DND-41 (cell line): ENCODE measurements around the gene LIX1.

Experiments
- ATAC-seq: fragments of 200-7000 bp; cut with Tn5 transposase; 3 replicates; pipeline ENCODE4 v1.9.1; 2021; ENCODE audit warnings: low read depth; ENCODE audit not compliant: insufficient read depth
- DNase-seq: peaks from one replicate; pipeline ENCODE4 v3.0.0-alpha.2; 2020
- H2AFZ ChIP-seq: 2 replicates; pipeline ENCODE4 v1.6.0; 2012; ENCODE audit warnings: low read depth, low read length
- H3K27ac ChIP-seq: 2 replicates; pipeline ENCODE4 v1.5.1; 2012; ENCODE audit warnings: low read length, inconsistent platforms
- H3K27me3 ChIP-seq: fragments of 200-600 bp; sonication (generic); 2 replicates; pipeline ENCODE4 v1.6.0; 2012; ENCODE audit warnings: low read length, mild to moderate bottlenecking, inconsistent platforms; ENCODE audit not compliant: insufficient read depth, poor library complexity
- H3K36me3 ChIP-seq: 2 replicates; pipeline ENCODE4 v1.5.1; 2012; ENCODE audit warnings: low read length, inconsistent platforms; ENCODE audit not compliant: insufficient read depth
- H3K4me1 ChIP-seq: 2 replicates; pipeline ENCODE4 v1.5.1; 2012; ENCODE audit warnings: mild to moderate bottlenecking, low read length; ENCODE audit not compliant: insufficient read depth
- H3K4me2 ChIP-seq: 2 replicates; pipeline ENCODE4 v1.6.0; 2012; ENCODE audit warnings: mild to moderate bottlenecking, moderate library complexity, low read length, inconsistent platforms; ENCODE audit not compliant: insufficient read depth
- H3K4me3 ChIP-seq, 2 experiments: fragments of 200-600 bp in 1 of 2; shearing (Covaris generic) in 1 of 2; 2 replicates each; pipeline ENCODE4 v1.5.1; 2012 to 2016; ENCODE audit warnings: inconsistent platforms in 2 of 2, low read length in 2 of 2, mild to moderate bottlenecking in 2 of 2, low read depth in 1 of 2, moderate library complexity in 1 of 2
- H3K79me2 ChIP-seq: 2 replicates; pipeline ENCODE4 v1.6.0; 2012; ENCODE audit warnings: low read length, inconsistent platforms; ENCODE audit not compliant: insufficient read depth
- H3K9ac ChIP-seq: 2 replicates; pipeline ENCODE4 v1.6.0; 2012; ENCODE audit warnings: low read depth, mild to moderate bottlenecking, inconsistent platforms, low read length, moderate library complexity
- H3K9me3 ChIP-seq: 2 replicates; pipeline ENCODE4 v1.5.1; 2012; ENCODE audit warnings: low read length, moderate library complexity, mild to moderate bottlenecking, inconsistent platforms; ENCODE audit not compliant: insufficient read depth, severe bottlenecking
- H4K20me1 ChIP-seq: 2 replicates; pipeline ENCODE4 v1.6.0; 2012; ENCODE audit warnings: low read length; ENCODE audit not compliant: insufficient read depth
- EZH2 ChIP-seq: IDR thresholded peaks from 3 replicates; pipeline ENCODE4 v1.6.1; 2012; ENCODE audit warnings: borderline replicate concordance, low read depth, mild to moderate bottlenecking, moderate library complexity, low read length, inconsistent platforms; ENCODE audit not compliant: severe bottlenecking
- TF ChIP-seq, protein P1 (sequence below): IDR thresholded peaks from 2 replicates; pipeline ENCODE4 v1.5.1; 2012; ENCODE audit warnings: borderline replicate concordance, low read length, moderate library complexity, mild to moderate bottlenecking; ENCODE audit not compliant: poor library complexity, severe bottlenecking; ENCODE audit errors: extremely low read depth

Gene LIX1

DNA sequence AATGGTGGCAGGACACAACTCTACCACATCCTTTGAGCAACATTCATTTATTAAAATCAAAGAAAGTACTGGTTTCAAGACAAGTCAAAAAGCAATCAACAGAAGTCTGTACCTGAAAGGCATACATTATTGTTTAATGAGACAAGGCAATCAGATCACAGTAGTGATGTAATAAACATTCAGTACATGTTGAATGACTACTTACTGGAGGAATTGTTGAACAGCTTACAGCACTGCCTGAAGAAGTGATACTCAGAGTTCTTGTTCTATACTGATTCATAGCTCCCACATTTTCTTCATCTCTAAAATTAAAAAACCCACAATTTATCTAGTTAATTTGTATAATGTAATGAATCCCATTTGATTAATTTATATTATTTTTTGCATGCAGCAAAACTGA is 22.4 kb upstream of the LIX1 start:
- Histone ChIP-seq H4K20me1 (no peaks in the 10 kb centered on the region), H3K27ac (no peak overlapping the region), H3K9me3 (no peaks in the 10 kb centered on the region), H3K79me2 (peaks cover 4% of the 10 kb centered on the region; the same call in 1 of the 2 replicates), H3K4me2 (no peak overlapping the region), H2AFZ (no peak overlapping the region), H3K9ac (no peak overlapping the region), H3K36me3 (peaks cover 93% of the 10 kb centered on the region), H3K4me3 (no peak overlapping the region), H3K4me1 (no peaks in the 10 kb centered on the region), H3K27me3 (no peaks in the 10 kb centered on the region)
- TF ChIP-seq EZH2: no peak
- TF ChIP-seq, protein P1, sequence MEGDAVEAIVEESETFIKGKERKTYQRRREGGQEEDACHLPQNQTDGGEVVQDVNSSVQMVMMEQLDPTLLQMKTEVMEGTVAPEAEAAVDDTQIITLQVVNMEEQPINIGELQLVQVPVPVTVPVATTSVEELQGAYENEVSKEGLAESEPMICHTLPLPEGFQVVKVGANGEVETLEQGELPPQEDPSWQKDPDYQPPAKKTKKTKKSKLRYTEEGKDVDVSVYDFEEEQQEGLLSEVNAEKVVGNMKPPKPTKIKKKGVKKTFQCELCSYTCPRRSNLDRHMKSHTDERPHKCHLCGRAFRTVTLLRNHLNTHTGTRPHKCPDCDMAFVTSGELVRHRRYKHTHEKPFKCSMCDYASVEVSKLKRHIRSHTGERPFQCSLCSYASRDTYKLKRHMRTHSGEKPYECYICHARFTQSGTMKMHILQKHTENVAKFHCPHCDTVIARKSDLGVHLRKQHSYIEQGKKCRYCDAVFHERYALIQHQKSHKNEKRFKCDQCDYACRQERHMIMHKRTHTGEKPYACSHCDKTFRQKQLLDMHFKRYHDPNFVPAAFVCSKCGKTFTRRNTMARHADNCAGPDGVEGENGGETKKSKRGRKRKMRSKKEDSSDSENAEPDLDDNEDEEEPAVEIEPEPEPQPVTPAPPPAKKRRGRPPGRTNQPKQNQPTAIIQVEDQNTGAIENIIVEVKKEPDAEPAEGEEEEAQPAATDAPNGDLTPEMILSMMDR: no peak
- ATAC-seq (no peak), DNase-seq (no peak)

DNA sequence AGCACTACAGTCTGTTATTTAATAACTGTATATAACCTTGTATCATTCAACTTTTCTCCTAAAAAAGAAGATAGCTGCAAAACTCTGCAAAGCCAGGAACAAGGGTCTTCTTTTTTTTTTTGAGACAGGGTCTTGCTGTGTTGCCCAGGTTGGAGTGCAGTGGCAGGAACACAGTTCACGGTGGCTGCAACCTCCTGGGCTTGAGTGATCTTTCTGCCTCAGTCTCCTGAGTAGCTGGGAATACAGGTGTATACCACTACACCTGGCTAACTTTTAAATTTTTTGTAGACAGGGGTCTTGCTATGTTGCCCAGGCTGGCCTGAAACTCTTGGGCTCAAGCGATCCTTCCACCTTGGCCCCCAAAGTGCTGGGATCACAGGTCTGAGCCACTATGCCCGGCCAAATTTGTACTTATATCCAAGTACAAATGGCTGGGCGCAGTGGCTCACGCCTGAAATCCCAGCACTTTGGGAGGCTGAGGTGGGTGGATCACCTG is 21.4 kb upstream of the LIX1 start:
- H3K4me2 ChIP-seq: no peak overlapping the region
- no peaks in the 10 kb centered on the region for H4K20me1 ChIP-seq
- H3K9ac ChIP-seq: no peak overlapping the region
- H3K4me3 ChIP-seq: no peak overlapping the region
- ATAC-seq (no peak), DNase-seq (no peak)
- peaks cover 93% of the 10 kb centered on the region for H3K36me3 ChIP-seq
- H3K4me1 ChIP-seq: no peaks in the 10 kb centered on the region
- no peak overlapping the region for H3K27ac ChIP-seq
- H3K27me3 ChIP-seq: no peaks in the 10 kb centered on the region
- no peaks in the 10 kb centered on the region for H3K9me3 ChIP-seq
- TF ChIP-seq EZH2: no peak
- TF ChIP-seq, protein P1: no peak
- H2AFZ ChIP-seq: no peak overlapping the region
- H3K79me2 ChIP-seq: peaks cover 4% of the 10 kb centered on the region; the same call in 1 of the 2 replicates

DNA sequence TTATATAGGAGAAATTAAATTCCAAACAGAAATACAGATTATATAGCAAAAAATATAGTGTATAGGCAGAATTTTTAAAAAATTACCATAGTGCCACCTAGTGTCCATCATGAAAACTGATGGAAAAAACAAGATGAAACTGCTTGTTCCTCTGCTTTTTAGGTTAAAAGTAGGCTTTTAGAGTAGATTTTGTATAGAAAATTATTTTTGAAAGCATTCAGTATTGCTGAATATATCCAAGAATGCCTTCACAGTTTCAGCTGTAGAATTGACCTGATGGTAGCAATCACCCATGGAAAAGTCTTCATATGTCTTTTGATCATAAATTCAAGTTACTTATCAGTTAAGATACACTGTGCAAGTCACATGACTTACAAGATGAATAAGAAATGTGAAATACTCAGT is 21.0 kb upstream of the LIX1 start:
- H4K20me1 ChIP-seq: no peaks in the 10 kb centered on the region
- H3K36me3 ChIP-seq: peaks cover 93% of the 10 kb centered on the region
- 0 out of 2 replicates have a peak overlapping the region, but pooled peaks have one; percentile 23 for H3K27ac ChIP-seq
- peaks cover 4% of the 10 kb centered on the region; the same call in 1 of the 2 replicates for H3K79me2 ChIP-seq
- no peak overlapping the region for H3K4me2 ChIP-seq
- H3K4me1 ChIP-seq: no peaks in the 10 kb centered on the region
- ATAC-seq (0 out of 3 replicates have a peak, but pooled peaks have one; percentile 30), DNase-seq (no peak)
- no peak overlapping the region for H2AFZ ChIP-seq
- H3K9ac ChIP-seq: no peak overlapping the region
- H3K27me3 ChIP-seq: no peaks in the 10 kb centered on the region
- TF ChIP-seq, protein P1: peak; percentile 73
- TF ChIP-seq EZH2: no peak
- peaks cover 4% of the 10 kb centered on the region for H3K9me3 ChIP-seq
- H3K4me3 ChIP-seq: no peak overlapping the region

DNA sequence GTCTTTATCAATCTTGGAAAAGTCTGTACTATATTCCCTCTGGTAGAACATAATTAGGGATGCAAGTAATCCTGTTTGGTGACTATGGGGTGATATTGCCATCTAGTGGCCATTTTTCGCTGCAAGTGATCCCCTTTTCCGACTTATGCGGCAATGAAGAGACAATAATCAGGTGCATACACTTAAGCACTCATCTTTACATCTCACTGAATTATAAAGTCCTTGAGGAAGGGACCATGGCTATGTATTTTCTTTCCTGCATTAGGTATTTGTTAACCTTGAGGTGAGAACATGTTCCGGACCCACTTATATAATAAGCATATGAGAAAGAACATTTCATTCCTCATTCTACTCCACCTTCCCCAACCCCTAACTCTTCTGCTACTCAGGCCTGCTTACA is 19.6 kb upstream of the LIX1 start:
- no peaks in the 10 kb centered on the region for H3K27me3 ChIP-seq
- H3K4me1 ChIP-seq: no peaks in the 10 kb centered on the region
- peak; percentile 63 for DNase-seq
- H3K36me3 ChIP-seq: peaks cover 81% of the 10 kb centered on the region
- no peak overlapping the region for H3K4me2 ChIP-seq
- peaks cover 4% of the 10 kb centered on the region; the same call in 1 of the 2 replicates for H3K79me2 ChIP-seq
- peak; percentile 79 for ATAC-seq
- no peak overlapping the region for H3K4me3 ChIP-seq
- no peak overlapping the region for H3K9ac ChIP-seq
- no peak overlapping the region for H2AFZ ChIP-seq
- no peaks in the 10 kb centered on the region for H4K20me1 ChIP-seq
- H3K9me3 ChIP-seq: peaks cover 16% of the 10 kb centered on the region
- TF ChIP-seq, protein P1: peak; percentile 96
- TF ChIP-seq EZH2: no peak
- H3K27ac ChIP-seq: no peak overlapping the region
